GM08714 (cell line): ENCODE results near the gene ADGRV1.
"Not testable (repeated sequence)": the region's sequence is repeated elsewhere in the genome, so short reads cannot be mapped to it uniquely, and the experiment has no call there.

Source experiments
- H3K4me3 ChIP-seq: fragments of 200-500 bp; sonication (Bioruptor generic); 2 replicates; pipeline ENCODE4 v1.5.1; 2014; ENCODE audit warnings: mild to moderate bottlenecking, low read length, inconsistent platforms
- ZNF274 ChIP-seq: IDR thresholded peaks from 2 replicates; pipeline ENCODE4 v1.6.1; 2012; ENCODE audit warnings: mild to moderate bottlenecking, low read depth, low read length

Gene ADGRV1

DNA sequence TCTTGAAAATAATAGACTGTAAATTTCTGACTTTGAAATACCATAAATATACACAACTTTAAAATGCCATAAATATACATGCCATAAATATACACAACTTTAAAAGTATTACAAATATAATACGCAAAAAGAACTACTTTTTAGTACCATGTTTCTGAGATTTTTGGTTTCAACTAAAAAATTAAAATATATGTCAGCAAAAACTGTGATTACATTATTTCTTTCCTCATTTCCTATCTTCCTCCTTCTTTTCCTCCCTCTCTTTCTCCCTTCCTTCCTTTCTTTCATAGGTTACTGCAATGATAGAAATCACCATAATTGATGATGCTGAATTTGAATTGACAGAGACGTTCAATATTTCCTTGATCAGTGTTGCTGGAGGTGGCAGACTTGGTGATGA is 200.5 kb downstream of the ADGRV1 start:
- TF ChIP-seq ZNF274 = no peak
- no peak overlapping the region for H3K4me3 ChIP-seq

DNA sequence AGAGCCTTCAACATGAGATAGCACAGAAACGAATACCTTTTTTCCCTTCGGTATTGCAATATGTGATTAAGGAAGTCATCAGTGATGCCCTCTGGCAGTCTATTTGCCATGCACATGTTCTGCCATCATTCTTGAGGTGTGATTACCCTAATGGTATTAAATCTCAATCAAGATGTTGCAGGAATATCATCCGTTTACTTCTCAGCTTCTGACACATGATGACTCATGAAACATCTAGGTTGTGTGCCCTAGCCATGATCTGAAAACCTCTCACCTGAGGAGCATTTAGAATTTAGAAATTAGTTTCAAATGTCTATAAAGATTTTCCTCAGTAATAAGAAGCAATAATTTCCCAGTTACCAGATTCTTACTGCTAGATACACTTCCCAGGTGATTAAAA is 209.1 kb downstream of the ADGRV1 start:
- no peak for TF ChIP-seq ZNF274
- no peak overlapping the region for H3K4me3 ChIP-seq

DNA sequence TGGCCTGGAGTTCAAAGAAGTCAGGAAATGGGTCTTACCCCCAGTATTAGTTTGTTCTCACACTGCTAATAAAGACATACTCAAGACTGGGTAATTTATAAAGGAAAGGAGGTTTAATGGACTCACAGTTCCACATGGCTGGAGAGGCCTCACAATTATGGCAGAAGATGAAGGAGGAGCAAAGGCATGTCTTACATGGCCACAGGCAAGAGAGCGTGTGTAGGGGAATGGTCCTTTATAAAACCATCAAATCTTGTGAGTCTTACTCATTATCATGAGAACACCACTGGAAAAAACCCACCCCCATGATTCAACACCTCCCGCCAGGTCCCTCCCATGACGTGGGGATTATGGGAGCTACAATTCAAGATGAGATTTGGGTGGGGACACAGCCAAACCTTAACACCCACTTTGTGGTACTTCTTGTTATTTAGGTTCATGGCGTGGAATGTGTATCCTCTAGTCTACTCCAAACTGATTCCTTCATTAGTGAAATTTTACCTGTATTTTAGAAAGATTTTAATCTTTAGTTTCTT is 211.5 kb downstream of the ADGRV1 start:
- H3K4me3 ChIP-seq = not testable (repeated sequence)

DNA sequence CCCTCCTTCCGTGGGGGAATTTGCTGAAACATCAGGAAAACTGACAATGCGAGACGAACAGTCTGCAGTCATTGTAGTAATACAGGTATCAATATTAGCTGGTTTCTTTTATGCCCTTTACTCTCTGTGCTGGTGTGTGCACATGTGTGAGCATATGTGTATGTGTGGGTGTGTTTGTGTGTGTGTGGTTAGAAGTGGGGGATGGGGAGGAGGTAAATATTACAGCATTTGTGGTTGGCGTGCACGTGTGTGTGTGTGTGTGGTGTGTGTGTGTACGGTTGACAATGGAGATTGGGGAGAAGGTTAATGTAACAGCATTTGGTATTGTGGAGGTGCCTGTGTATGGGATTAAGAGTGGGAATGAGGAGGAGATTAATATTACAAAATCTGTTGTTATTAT is 219.4 kb downstream of the ADGRV1 start:
- no peak overlapping the region for H3K4me3 ChIP-seq
- no peak for TF ChIP-seq ZNF274

GRCh38 chr5:90783460-90784333 is 225.1 kb downstream of the ADGRV1 start:
- H3K4me3 ChIP-seq = no peak overlapping the region
- no peak for TF ChIP-seq ZNF274

- no peak for TF ChIP-seq ZNF274
- H3K4me3 ChIP-seq = no peak overlapping the region
Measured at GRCh38 chr5:90786756-90787155, 228.2 kb downstream of the ADGRV1 start.

DNA sequence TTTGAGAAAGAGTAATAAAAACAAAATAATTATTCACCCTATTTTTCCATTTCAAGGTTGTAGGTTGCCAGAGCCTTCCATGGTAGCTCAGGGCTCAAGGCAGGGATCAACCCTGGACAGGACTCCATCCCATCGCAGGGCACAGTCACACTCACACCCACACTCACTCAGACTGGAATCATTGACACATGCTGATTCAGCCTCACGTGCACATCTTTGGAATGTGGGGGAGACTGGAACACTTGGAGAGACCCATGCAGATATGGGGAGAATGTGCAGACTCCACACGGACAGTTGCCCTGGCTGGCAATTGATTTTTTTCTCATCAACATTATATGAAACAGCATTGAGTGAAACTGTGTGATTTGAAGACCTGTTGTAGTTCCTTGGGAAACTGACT is 234.1 kb downstream of the ADGRV1 start:
- no peak overlapping the region for H3K4me3 ChIP-seq
- no peak for TF ChIP-seq ZNF274

- no peak overlapping the region for H3K4me3 ChIP-seq
- no peak for TF ChIP-seq ZNF274
Measured at GRCh38 chr5:90793183-90793582, 234.6 kb downstream of the ADGRV1 start.

DNA sequence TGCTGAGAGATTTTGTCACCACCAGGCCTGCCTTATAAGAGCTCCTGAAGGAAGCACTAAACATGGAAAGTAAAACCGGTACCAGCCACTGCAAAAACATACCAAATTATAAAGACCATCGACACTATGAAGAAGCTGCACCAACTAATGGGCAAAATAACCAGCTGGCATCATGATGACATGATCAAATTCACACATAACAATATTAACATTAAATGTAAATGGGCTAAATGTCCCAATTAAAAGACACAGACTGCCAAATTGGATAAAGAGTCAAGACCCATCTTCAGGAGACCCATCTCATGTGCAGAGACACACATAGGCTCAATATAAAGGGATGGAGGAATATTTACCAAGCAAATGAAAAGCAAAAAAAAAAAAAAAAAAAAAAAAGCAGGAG is 238.3 kb downstream of the ADGRV1 start:
- not testable (repeated sequence) for H3K4me3 ChIP-seq

GRCh38 chr5:90800082-90800481 is 241.5 kb downstream of the ADGRV1 start:
- not testable (repeated sequence) for H3K4me3 ChIP-seq

DNA sequence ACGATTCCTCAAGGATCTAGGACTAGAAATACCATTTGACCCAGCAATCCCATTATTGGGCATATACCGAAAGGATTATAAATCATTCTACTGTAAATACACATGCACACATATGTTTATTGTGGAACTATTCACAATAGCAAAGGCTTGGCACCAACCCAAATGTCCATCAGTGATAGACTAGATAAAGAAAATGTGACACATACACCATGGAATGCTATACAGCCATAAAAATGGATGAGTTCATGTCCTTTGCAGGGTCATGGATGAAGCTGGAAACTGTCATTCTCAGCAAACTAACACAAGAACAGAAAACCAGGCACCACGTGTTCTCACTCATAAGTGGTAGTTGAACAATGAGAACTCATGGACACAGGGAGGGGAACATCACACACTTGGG is 241.9 kb downstream of the ADGRV1 start:
- H3K4me3 ChIP-seq = not testable (repeated sequence)

DNA sequence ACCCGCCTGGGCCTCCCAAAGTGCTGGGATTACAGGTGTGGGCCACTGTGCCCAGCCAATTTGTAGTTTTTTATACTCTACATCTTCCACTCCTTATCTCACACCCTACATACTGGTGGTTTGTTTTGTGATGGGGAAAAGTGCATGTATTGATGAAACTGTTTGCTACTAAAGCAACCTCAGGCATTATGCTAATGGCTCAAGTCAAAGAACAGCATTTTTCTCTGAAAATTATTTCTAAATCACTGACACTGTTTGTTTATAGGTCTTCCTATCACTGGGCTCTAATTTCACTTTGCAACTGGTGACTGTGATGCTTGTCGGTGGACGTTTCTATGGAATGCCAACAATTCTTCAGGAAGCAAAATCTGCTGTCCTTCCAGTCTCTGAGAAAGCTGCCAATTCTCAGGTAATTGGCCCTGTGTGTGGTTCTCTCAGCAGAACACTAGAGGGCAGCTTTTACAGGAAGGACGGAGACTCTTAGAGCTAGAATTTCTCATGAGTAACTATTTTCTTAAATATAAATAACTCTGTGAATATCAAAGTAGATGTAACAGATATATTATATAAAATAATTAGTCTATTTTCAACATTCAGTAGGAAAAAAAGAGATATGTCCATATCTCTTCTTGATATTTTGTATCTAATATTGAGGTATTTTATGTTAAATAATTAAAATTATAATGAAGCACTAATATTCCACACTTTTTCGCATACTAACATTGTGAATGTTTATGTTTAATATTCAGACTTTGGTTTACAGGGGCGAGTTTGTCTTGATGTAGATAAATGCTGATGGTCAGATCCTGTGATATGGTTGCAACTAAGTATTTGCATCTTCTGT is 244.1 kb downstream of the ADGRV1 start:
- no peak overlapping the region for H3K4me3 ChIP-seq
- no peak for TF ChIP-seq ZNF274

GRCh38 chr5:90803381-90803780 is 244.8 kb downstream of the ADGRV1 start:
- no peak overlapping the region for H3K4me3 ChIP-seq
- no peak for TF ChIP-seq ZNF274

DNA sequence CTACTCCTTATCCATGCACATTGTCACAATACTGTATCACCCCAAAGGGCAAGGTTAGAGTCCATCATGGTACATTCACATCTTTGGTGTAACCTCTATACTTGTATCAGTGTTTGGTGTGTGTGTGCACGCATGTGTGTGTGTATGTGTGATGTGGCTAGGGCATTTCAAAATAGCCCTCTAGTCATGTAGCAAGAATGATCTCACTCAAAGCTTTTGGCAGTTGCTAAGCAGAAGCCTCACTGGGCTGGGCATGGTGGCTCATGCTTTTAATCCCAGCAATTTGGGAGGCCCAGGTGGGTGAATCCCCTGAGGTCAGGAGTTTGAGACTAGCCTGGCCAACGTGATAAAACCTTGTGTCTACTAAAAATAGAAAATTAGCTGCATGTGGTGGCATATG is 245.3 kb downstream of the ADGRV1 start:
- H3K4me3 ChIP-seq = no peak overlapping the region

DNA sequence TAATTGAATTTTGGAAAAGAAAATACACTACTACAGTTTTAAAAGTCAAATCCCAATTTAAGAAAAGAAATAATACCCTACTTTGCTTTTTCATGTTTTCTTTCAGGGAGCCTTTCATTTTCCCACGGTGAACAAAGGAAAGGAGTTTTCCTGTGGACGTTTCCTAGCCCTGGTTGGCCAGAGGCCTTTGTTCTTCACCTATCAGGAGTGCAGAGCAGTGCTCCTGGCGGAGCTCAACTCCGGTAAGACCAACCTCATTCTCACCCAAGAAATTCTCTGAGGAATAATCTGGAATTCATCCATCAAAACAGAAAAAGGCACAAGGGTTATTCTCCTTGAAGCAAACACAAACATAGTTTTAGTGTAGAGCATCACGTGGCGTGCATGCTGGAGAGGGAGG is 248.9 kb downstream of the ADGRV1 start:
- no peak for TF ChIP-seq ZNF274
- H3K4me3 ChIP-seq = no peak overlapping the region

More for the DNA sequence above, 245.3 kb downstream of the ADGRV1 start:
- TF ChIP-seq ZNF274 = no peak
